ENCODE measurements around the gene TIMP4.

Gene TIMP4

GRCh38 chr3:12180218-12180617 lies 21.5 kb upstream of the TIMP4 start:
- Mint-ChIP-seq H3K9me3 (no peaks in the 10 kb centered on the region), H3K27ac (peak overlapping the region; percentile 47), H3K36me3 (ENCODE audit: low read depth) (no peaks in the 10 kb centered on the region), H3K27me3 (peaks cover 4% of the 10 kb centered on the region), H3K4me1 (ENCODE audit: low read depth) (peaks cover 90% of the 10 kb centered on the region), H3K4me3 (no peak overlapping the region)
- intact Hi-C loops (cut with micrococcal nuclease) = no loop called here

DNA sequence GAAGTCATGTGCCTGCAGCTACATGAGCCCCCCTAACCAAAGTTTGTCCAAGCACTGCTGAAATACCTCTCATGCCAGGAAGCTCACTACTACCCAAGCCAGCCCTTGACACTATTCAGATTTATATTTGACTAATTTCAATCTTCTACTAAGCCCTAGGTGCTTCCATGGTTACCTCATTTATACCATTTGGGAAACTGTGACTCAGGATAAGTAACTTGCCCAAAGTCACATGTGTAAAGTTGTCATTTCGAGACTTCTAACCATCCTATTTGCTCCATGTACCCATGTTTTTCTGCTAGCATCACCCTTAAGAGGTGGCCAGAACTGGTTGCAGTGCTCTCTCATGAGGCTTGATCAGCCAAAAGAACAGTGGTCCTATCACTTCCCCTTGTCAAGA lies 20.7 kb upstream of the TIMP4 start:
- Mint-ChIP-seq H3K27me3 (peaks cover 4% of the 10 kb centered on the region), H3K4me3 (no peak overlapping the region), H3K27ac (no peak overlapping the region), H3K4me1 (ENCODE audit: low read depth) (peaks cover 90% of the 10 kb centered on the region), H3K9me3 (no peaks in the 10 kb centered on the region), H3K36me3 (ENCODE audit: low read depth) (no peaks in the 10 kb centered on the region)
- intact Hi-C loops (cut with micrococcal nuclease) = loop anchor here (5.0 kb wide), 1 partner anchor 303 kb away; the partner anchor contains the start of gene TSEN2

DNA sequence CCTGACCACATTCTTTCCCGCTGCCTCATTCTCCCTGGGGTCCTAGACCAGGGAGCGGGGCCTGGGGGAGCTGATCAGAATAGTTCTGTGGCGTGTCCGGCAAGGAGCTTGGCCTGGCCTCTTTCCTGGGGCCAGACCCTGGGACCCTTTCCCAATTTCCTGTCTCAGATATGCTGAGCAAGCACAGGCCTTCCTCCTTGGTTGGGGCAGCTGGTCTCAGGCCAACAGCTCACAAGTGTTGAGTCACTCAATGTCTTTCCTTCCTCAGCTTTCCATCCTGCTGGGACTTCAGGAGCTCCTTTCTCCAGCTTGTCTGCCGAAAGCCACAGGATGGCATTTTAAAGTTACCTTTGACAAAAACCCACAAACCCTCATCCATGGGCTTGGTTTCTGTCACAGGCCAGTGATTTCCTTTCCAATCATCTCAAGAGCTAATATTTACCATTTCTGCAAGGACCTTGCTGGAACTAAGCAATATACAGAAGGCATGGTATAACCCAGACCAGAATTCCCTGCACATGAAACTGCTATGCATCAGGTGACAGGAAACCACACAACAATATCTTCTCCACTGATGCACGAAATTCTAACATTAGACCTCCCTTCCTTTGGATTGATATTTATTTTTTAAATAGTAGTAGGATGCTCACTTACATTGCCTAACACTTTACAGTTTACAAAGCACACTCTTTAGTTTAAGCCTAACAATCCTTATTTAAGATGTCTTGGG lies 19.5 kb upstream of the TIMP4 start:
- Mint-ChIP-seq H3K4me1 (ENCODE audit: low read depth) (peaks cover 86% of the 10 kb centered on the region), H3K36me3 (ENCODE audit: low read depth) (peaks cover 4% of the 10 kb centered on the region), H3K27me3 (peaks cover 4% of the 10 kb centered on the region), H3K9me3 (peaks cover 6% of the 10 kb centered on the region), H3K27ac (peak overlapping the region; percentile 54), H3K4me3 (no peak overlapping the region)
- intact Hi-C loops (cut with micrococcal nuclease) = loop anchor here (5.0 kb wide), 1 partner anchor 304 kb away; the partner anchor contains the start of gene TSEN2

- no peak overlapping the region for H3K4me3 Mint-ChIP-seq
- H3K27me3 Mint-ChIP-seq = peaks cover 2% of the 10 kb centered on the region
- H3K9me3 Mint-ChIP-seq = peaks cover 16% of the 10 kb centered on the region
- H3K36me3 Mint-ChIP-seq (ENCODE audit: low read depth) = peaks cover 7% of the 10 kb centered on the region
- peak overlapping the region; percentile 54 for H3K27ac Mint-ChIP-seq
- H3K4me1 Mint-ChIP-seq (ENCODE audit: low read depth) = peaks cover 78% of the 10 kb centered on the region
- intact Hi-C loops (cut with micrococcal nuclease) = loop anchor here (5.0 kb wide), 1 partner anchor 305 kb away; the partner anchor contains the start of gene TSEN2
Observed at GRCh38 chr3:12177126-12177525, 18.4 kb upstream of the TIMP4 start.

- Mint-ChIP-seq H3K36me3 (ENCODE audit: low read depth) (peaks cover 7% of the 10 kb centered on the region), H3K4me3 (no peak overlapping the region), H3K4me1 (ENCODE audit: low read depth) (peaks cover 67% of the 10 kb centered on the region), H3K27me3 (no peaks in the 10 kb centered on the region), H3K9me3 (peaks cover 19% of the 10 kb centered on the region), H3K27ac (peak overlapping the region; percentile 3)
- intact Hi-C loops (cut with micrococcal nuclease) = loop anchor here (1.0 to 5.0 kb wide), 2 partner anchors 38 to 306 kb away; partner anchors contain the start of gene TSEN2
Observed at GRCh38 chr3:12175844-12176453, 17.2 kb upstream of the TIMP4 start.

GRCh38 chr3:12175137-12175593 lies 16.5 kb upstream of the TIMP4 start:
- Mint-ChIP-seq H3K36me3 (ENCODE audit: low read depth) (peaks cover 7% of the 10 kb centered on the region), H3K4me1 (ENCODE audit: low read depth) (peaks cover 67% of the 10 kb centered on the region), H3K4me3 (no peak overlapping the region), H3K27me3 (no peaks in the 10 kb centered on the region), H3K9me3 (peaks cover 19% of the 10 kb centered on the region), H3K27ac (peak overlapping the region; percentile 40)
- intact Hi-C loops (cut with micrococcal nuclease) = loop anchor here (5.0 kb wide), 1 partner anchor 307 kb away; the partner anchor contains the start of gene TSEN2

GRCh38 chr3:12170207-12170606 lies 11.5 kb upstream of the TIMP4 start:
- Mint-ChIP-seq H3K4me3 (peak overlapping the region; percentile 46), H3K4me1 (ENCODE audit: low read depth) (peaks cover 55% of the 10 kb centered on the region), H3K36me3 (ENCODE audit: low read depth) (peaks cover 7% of the 10 kb centered on the region), H3K27ac (peak overlapping the region; percentile 85), H3K27me3 (no peaks in the 10 kb centered on the region), H3K9me3 (peaks cover 19% of the 10 kb centered on the region)
- intact Hi-C loops (cut with micrococcal nuclease) = no loop called here

DNA sequence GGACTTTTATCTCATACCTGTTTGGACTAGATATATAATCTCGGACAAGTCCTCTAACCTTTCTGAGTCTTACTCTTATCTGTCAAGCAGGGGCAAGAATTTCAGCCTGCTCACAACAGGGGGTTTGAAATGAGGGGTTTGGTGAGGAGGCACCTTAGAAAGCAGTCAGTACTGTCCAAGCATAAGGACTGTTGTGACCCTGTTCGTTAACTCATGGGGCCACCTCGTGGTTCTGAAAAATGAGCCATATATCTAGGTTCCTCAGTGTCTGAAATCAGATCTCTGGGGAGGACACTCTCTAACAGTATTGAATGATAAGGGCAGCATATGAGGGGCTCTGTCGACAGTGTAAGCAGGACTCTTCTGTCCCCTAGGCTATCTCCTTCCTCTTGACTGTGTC lies 7.2 kb upstream of the TIMP4 start:
- Mint-ChIP-seq H3K4me1 (ENCODE audit: low read depth) (peaks cover 39% of the 10 kb centered on the region), H3K4me3 (no peak overlapping the region), H3K9me3 (no peaks in the 10 kb centered on the region), H3K27ac (no peak overlapping the region), H3K36me3 (ENCODE audit: low read depth) (no peaks in the 10 kb centered on the region), H3K27me3 (peaks cover 7% of the 10 kb centered on the region)
- intact Hi-C loops (cut with micrococcal nuclease) = no loop called here

DNA sequence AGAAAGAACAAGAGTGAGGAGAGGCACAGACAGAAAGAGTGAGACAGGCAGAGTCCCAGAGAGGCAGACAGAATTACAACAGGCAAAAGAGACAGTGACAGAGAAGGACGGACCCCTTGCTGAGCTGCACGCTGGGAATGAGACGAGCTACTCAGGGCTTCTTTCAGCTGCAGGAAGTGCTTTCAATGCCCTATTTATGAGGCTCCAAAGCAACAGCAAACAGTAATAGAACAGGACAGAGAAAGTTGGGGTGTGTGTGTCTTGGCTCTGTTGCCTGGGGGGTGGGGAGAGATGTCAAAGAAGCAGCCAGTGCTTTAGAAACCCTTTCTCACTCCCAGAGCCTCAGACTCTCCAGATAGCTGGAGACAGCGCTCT lies 502 bp upstream of the TIMP4 start:
- H3K4me1 Mint-ChIP-seq (ENCODE audit: low read depth) = peaks cover 23% of the 10 kb centered on the region
- intact Hi-C loops (cut with micrococcal nuclease) = no loop called here
- peaks cover 29% of the 10 kb centered on the region for H3K27me3 Mint-ChIP-seq
- no peaks in the 10 kb centered on the region for H3K36me3 Mint-ChIP-seq (ENCODE audit: low read depth)
- H3K9me3 Mint-ChIP-seq = no peaks in the 10 kb centered on the region
- no peak overlapping the region for H3K4me3 Mint-ChIP-seq
- no peak overlapping the region for H3K27ac Mint-ChIP-seq

- Mint-ChIP-seq H3K4me1 (ENCODE audit: low read depth) (peaks cover 23% of the 10 kb centered on the region), H3K27ac (no peak overlapping the region), H3K9me3 (no peaks in the 10 kb centered on the region), H3K27me3 (peaks cover 35% of the 10 kb centered on the region), H3K4me3 (no peak overlapping the region), H3K36me3 (ENCODE audit: low read depth) (no peaks in the 10 kb centered on the region)
- intact Hi-C loops (cut with micrococcal nuclease) = no loop called here
Observed at GRCh38 chr3:12157026-12157425, 1.7 kb downstream of the TIMP4 start.

DNA sequence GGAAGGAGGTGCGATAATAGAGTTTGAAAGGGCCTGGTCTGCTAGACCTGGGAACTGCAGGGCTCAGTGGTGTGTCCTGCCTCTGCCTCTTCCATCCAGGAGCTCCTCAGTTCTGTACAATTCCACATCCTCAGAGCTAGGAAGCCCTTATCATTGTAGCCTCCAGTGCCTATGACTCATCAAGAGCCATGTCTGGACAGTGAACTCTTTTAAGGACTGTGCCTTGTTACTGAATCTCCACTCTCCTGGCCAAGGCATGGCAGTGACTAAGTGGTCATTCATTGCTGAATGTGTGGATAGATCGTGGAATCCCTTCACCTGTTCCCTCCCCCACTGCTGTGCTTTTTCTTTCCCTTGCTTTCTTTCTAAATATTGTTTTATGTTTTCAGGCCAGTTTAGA lies 2.9 kb downstream of the TIMP4 start:
- peaks cover 23% of the 10 kb centered on the region for H3K4me1 Mint-ChIP-seq (ENCODE audit: low read depth)
- intact Hi-C loops (cut with micrococcal nuclease) = no loop called here
- no peak overlapping the region for H3K4me3 Mint-ChIP-seq
- H3K36me3 Mint-ChIP-seq (ENCODE audit: low read depth) = no peaks in the 10 kb centered on the region
- no peaks in the 10 kb centered on the region for H3K9me3 Mint-ChIP-seq
- H3K27me3 Mint-ChIP-seq = peaks cover 32% of the 10 kb centered on the region
- no peak overlapping the region for H3K27ac Mint-ChIP-seq

- intact Hi-C loops (cut with micrococcal nuclease) = no loop called here
- H3K4me3 Mint-ChIP-seq = no peak overlapping the region
- peaks cover 23% of the 10 kb centered on the region for H3K4me1 Mint-ChIP-seq (ENCODE audit: low read depth)
- no peaks in the 10 kb centered on the region for H3K9me3 Mint-ChIP-seq
- H3K27me3 Mint-ChIP-seq = peaks cover 30% of the 10 kb centered on the region
- no peak overlapping the region for H3K27ac Mint-ChIP-seq
- H3K36me3 Mint-ChIP-seq (ENCODE audit: low read depth) = no peaks in the 10 kb centered on the region
Observed at GRCh38 chr3:12155264-12155663, 3.4 kb downstream of the TIMP4 start.

- H3K4me1 Mint-ChIP-seq (ENCODE audit: low read depth) = peaks cover 21% of the 10 kb centered on the region
- intact Hi-C loops (cut with micrococcal nuclease) = no loop called here
- H3K9me3 Mint-ChIP-seq = no peaks in the 10 kb centered on the region
- no peak overlapping the region for H3K4me3 Mint-ChIP-seq
- H3K27me3 Mint-ChIP-seq = peaks cover 30% of the 10 kb centered on the region
- H3K27ac Mint-ChIP-seq = no peak overlapping the region
- H3K36me3 Mint-ChIP-seq (ENCODE audit: low read depth) = no peaks in the 10 kb centered on the region
Observed at GRCh38 chr3:12154151-12154550, 4.6 kb downstream of the TIMP4 start.

DNA sequence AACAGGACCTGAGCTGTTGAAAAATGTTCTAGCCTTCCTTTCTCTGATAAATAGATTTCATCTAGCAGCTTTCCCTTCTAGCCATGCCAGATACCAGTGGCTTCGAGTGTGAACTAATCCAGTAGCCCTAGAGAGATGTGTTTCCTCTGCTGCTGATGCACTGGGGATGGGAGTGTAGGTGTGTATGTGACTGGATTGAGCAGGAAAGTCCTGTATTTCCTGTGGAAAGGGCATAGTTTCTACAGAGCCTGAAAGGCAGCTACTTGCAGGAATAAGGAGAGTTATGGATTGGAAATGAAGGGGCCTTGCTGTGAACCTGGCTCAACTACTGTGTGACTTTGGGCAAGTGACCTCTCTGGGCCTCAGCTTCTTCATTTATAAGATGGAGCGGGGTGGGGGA lies 8.6 kb downstream of the TIMP4 start:
- peaks cover 19% of the 10 kb centered on the region for H3K27me3 Mint-ChIP-seq
- no peak overlapping the region for H3K27ac Mint-ChIP-seq
- intact Hi-C loops (cut with micrococcal nuclease) = no loop called here
- H3K4me1 Mint-ChIP-seq (ENCODE audit: low read depth) = peaks cover 5% of the 10 kb centered on the region
- no peak overlapping the region for H3K4me3 Mint-ChIP-seq
- H3K36me3 Mint-ChIP-seq (ENCODE audit: low read depth) = no peaks in the 10 kb centered on the region
- H3K9me3 Mint-ChIP-seq = no peaks in the 10 kb centered on the region
